ENCODE data around the gene PRKG1. TPM values are rescaled to one million over a fixed set of nuclear protein-coding genes. Genes with fewer than 3 reads are reported as not detected.

The PRKG1 gene
- total RNA-seq, 4 donors from 2014 or later: 24.0 to 89.1 (median 45.7) TPM

DNA sequence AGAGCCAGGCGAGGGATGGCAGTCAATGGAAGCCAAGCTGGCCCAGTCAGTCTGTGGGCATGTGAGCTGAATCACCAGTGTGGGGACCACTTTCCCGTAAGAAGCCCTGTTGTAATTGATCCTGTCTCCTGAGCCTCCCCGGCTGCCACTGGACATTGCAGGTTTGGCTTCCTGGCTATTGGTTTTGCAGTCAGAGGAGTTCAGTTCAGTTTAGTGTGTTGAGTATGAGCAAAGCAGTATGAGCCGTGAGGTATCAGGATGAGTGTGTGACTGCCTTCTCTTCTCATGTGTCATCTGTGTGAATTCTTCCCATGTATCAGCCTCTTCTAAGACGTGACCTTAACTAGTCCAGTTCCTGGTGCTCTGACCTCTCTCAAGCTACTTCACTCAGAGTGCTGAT lies 227.4 kb downstream of the PRKG1 start:
- Histone ChIP-seq H3K36me3 (no peaks in the 10 kb centered on the region), H3K4me3 (no peak overlapping the region), H3K4me1 (peaks cover 0 to 4% (median 0%) of the 10 kb centered on the region in 4 donors), H3K27me3 (no peaks in the 10 kb centered on the region), H3K9me3 (no peaks in the 10 kb centered on the region), H3K27ac (peak overlapping the region in 2 of 4 donors; percentile 38 to 47)
- TF ChIP-seq, protein P1, sequence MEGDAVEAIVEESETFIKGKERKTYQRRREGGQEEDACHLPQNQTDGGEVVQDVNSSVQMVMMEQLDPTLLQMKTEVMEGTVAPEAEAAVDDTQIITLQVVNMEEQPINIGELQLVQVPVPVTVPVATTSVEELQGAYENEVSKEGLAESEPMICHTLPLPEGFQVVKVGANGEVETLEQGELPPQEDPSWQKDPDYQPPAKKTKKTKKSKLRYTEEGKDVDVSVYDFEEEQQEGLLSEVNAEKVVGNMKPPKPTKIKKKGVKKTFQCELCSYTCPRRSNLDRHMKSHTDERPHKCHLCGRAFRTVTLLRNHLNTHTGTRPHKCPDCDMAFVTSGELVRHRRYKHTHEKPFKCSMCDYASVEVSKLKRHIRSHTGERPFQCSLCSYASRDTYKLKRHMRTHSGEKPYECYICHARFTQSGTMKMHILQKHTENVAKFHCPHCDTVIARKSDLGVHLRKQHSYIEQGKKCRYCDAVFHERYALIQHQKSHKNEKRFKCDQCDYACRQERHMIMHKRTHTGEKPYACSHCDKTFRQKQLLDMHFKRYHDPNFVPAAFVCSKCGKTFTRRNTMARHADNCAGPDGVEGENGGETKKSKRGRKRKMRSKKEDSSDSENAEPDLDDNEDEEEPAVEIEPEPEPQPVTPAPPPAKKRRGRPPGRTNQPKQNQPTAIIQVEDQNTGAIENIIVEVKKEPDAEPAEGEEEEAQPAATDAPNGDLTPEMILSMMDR (IDR thresholded peaks at IDR 0.05): no peak
- TF ChIP-seq POLR2A (IDR thresholded peaks at IDR 0.05): no peak
- DNase-seq: no peak

DNA sequence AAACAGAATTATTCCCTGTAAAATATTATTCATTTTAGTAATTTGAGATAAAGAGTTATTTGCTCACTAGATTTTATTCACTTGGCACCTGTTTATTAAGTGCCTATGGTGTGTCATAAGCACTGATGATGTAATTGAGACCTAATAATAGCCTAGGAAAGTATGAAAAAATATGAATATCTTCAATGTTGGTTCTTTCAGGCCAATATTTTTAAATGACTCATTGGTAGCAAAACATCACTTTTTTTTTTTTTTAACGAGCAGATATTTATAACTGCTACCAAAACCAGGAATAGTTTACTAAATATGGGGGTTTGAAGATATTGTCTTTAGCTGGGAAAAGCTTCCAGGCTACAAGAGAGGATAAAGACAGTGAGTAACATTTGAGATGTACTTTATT lies 228.0 kb downstream of the PRKG1 start:
- no peak overlapping the region for H3K4me3 ChIP-seq
- no peaks in the 10 kb centered on the region for H3K9me3 ChIP-seq
- H3K27me3 ChIP-seq: no peaks in the 10 kb centered on the region
- no peaks in the 10 kb centered on the region for H3K36me3 ChIP-seq
- DNase-seq: no peak
- peaks cover 0 to 4% (median 0%) of the 10 kb centered on the region in 4 donors for H3K4me1 ChIP-seq
- peak overlapping the region in 2 of 4 donors; percentile 38 to 47 for H3K27ac ChIP-seq
- TF ChIP-seq, protein P1 (IDR thresholded peaks at IDR 0.05): no peak
- no peak for TF ChIP-seq POLR2A (IDR thresholded peaks at IDR 0.05)

DNA sequence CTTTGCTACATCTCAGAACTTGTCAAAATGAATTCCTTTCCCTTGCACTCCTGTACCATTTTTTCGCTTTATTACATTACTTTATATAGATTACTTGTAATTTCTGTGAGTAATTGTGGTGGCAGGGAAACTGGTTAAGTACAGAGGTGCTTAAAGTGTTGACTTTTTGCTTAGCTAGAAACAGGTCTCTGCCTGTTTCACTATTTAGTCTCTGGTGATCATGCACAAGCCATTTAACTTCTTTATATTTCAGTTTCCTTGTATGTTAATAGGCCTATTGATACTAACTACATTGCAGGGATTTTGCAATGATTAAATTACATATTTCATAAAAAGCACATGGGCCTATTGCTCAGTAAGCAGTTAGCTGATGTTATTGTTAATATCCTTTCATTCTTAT lies 233.8 kb downstream of the PRKG1 start:
- Histone ChIP-seq H3K4me3 (no peak overlapping the region), H3K27me3 (no peaks in the 10 kb centered on the region), H3K9me3 (no peaks in the 10 kb centered on the region), H3K27ac (no peak overlapping the region), H3K36me3 (no peaks in the 10 kb centered on the region), H3K4me1 (no peaks in the 10 kb centered on the region)
- DNase-seq: no peak
- TF ChIP-seq POLR2A (IDR thresholded peaks at IDR 0.05): no peak
- TF ChIP-seq, protein P1 (IDR thresholded peaks at IDR 0.05): no peak

DNA sequence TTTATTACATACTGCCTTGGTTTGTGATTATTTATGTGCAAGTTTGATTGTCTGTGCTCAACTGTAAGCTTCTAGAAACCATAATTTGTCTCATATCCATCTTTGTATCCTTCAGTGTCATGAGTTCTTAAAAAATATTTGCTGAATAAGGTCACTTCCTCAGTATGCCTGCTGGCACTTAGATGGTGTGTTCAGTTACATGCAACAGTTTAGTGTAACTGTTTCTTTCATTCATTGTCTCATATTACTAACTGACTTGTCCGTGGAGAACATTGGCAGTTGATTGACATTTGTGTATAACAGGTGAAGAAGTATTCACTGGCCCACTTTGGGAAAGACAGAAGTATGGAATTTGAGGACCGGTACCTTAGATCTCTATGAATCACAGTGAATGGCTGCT lies 236.9 kb downstream of the PRKG1 start:
- no peaks in the 10 kb centered on the region for H3K27me3 ChIP-seq
- TF ChIP-seq POLR2A (IDR thresholded peaks at IDR 0.05): no peak
- TF ChIP-seq, protein P1 (IDR thresholded peaks at IDR 0.05): no peak
- no peak overlapping the region for H3K4me3 ChIP-seq
- no peak for DNase-seq
- no peaks in the 10 kb centered on the region for H3K36me3 ChIP-seq
- H3K9me3 ChIP-seq: no peaks in the 10 kb centered on the region
- no peaks in the 10 kb centered on the region for H3K4me1 ChIP-seq
- no peak overlapping the region for H3K27ac ChIP-seq

DNA sequence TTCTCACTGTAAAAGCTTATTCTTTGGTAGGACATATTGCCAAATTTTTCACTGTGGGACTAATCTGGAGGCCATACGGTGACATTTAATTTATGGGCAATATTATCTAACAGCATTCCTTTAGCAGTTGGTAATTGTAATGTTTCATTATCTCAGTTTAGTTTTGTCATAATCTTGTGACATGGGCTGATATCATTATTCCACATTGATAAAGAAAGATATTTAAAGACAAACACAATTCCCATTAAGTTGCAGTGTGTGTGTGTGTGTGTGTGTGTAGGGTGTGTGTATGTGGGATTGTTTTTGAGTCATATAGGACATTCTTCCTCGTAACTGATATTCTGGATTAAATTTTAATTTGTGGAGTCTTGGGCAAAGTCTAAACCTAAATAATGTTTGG lies 238.5 kb downstream of the PRKG1 start:
- Histone ChIP-seq H3K36me3 (no peaks in the 10 kb centered on the region), H3K9me3 (no peaks in the 10 kb centered on the region), H3K4me1 (no peaks in the 10 kb centered on the region), H3K27me3 (no peaks in the 10 kb centered on the region), H3K27ac (no peak overlapping the region), H3K4me3 (no peak overlapping the region)
- DNase-seq: no peak
- TF ChIP-seq POLR2A (IDR thresholded peaks at IDR 0.05): no peak
- TF ChIP-seq, protein P1 (IDR thresholded peaks at IDR 0.05): no peak

DNA sequence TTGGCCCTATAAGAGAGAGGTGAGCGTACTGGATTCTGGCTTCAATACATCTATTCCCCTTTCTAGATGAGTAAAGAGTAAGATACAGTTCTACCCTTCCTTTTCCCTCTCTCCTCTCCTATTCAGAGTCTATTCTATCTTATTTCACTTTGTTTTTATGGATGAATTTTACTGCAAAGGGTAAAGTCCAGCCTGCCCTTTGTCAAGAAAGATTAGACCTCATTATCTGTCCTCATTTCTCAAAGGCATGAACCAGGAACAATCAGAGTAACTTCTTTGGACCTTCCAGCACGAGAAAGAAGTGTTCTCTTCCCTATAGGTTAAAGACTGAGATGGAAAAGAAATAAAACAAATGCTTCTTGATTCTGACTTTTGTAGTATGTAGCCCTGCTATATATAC lies 239.0 kb downstream of the PRKG1 start:
- Histone ChIP-seq H3K9me3 (no peaks in the 10 kb centered on the region), H3K36me3 (no peaks in the 10 kb centered on the region), H3K27ac (no peak overlapping the region), H3K27me3 (no peaks in the 10 kb centered on the region), H3K4me3 (no peak overlapping the region), H3K4me1 (no peaks in the 10 kb centered on the region)
- DNase-seq: no peak
- TF ChIP-seq, protein P1 (IDR thresholded peaks at IDR 0.05): no peak
- no peak for TF ChIP-seq POLR2A (IDR thresholded peaks at IDR 0.05)

Data from Peyer's patch (tissue), 4 donors.